Esophagus (tissue), 2 donors: ENCODE data around the gene RPL13. TPM values are rescaled to one million over a fixed set of nuclear protein-coding genes. Genes with fewer than 3 reads are reported as not detected.

Experiments
- H3K27ac ChIP-seq, 2 donors: one replicate each; pipeline ENCODE4 v1.5.1; 2013; ENCODE audit warnings: low read depth in 2 of 2, mild to moderate bottlenecking in 2 of 2, inconsistent platforms in 1 of 2, low read length in 1 of 2, moderate library complexity in 1 of 2
- H3K27me3 ChIP-seq, 2 donors: one replicate each; pipeline ENCODE4 v1.6.1; 2013; ENCODE audit warnings: low read length in 2 of 2, control low read depth in 1 of 2, mild to moderate bottlenecking in 1 of 2; ENCODE audit not compliant: insufficient read depth in 2 of 2, control insufficient read depth in 1 of 2
- H3K36me3 ChIP-seq, 2 donors: one replicate each; pipeline ENCODE4 v1.6.1; 2013; ENCODE audit warnings: low read length in 1 of 2; ENCODE audit not compliant: control insufficient read depth in 2 of 2, insufficient read depth in 2 of 2
- H3K4me1 ChIP-seq, 2 donors: one replicate each; pipeline ENCODE4 v1.6.1; 2013; ENCODE audit warnings: low read length in 1 of 2; ENCODE audit not compliant: control insufficient read depth in 2 of 2, insufficient read depth in 2 of 2
- H3K4me3 ChIP-seq, 2 donors: one replicate each; pipeline ENCODE4 v1.5.1; 2013; ENCODE audit warnings: low read length in 2 of 2, mild to moderate bottlenecking in 2 of 2, low read depth in 1 of 2, moderate library complexity in 1 of 2
- H3K9me3 ChIP-seq, 2 donors: one replicate each; pipeline ENCODE4 v1.6.1; 2013; ENCODE audit warnings: mild to moderate bottlenecking in 2 of 2, low read depth in 1 of 2, low read length in 1 of 2, moderate library complexity in 1 of 2; ENCODE audit not compliant: control insufficient read depth in 2 of 2, insufficient read depth in 1 of 2
- WGBS, 2 donors: extraction: QIAGEN DNeasy Blood & Tissue Kit; methylation state at CpG; one replicate each; pipeline ENCODE4 v1.1.7; 2013; 5-methylcytosine and 5-hydroxymethylcytosine counted together
- polyA plus RNA-seq, 2 donors: library from polyadenylated mRNA; stranded (reverse); fragments of 200-250 nt; gene quantifications; one replicate each; pipeline ENCODE4 v1.2.3, GENCODE V29; 2013
- donor health status: healthy with polysubstance abuse.
- donor health status: Bipolar disorder and iron deficiency.

Gene RPL13
- polyA plus RNA-seq, 2 donors: 4,316 to 5,851 TPM

DNA sequence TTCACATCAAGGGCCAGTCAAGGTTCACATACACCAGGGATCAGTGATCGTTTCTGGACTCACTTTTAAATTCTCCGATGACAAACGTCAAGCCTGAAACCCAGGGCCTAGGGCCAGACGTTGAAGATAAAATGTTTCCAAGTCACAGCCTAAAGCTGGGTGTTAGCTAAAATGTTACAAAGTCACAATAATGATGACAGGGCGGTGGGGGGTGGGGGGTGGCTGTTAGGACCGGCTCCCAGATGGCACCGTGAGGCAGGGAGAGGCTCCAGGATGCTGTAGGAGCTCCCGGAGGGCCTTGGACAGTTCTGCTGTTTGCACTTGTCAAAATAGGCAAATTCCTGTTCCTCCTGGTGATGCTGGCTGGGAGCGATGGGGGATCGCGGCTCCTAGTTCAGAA lies 16.4 kb upstream of the RPL13 start:
- 88 to 90% methylated on average over 11 of the region's 11 CpGs for WGBS, 2 donors
- Histone ChIP-seq H3K4me1 (no peaks in the 10 kb centered on the region), H3K36me3 (peaks cover 0 to 34% of the 10 kb centered on the region in 2 donors), H3K27me3 (no peaks in the 10 kb centered on the region), H3K9me3 (no peaks in the 10 kb centered on the region), H3K4me3 (no peak overlapping the region), H3K27ac (no peak overlapping the region)

DNA sequence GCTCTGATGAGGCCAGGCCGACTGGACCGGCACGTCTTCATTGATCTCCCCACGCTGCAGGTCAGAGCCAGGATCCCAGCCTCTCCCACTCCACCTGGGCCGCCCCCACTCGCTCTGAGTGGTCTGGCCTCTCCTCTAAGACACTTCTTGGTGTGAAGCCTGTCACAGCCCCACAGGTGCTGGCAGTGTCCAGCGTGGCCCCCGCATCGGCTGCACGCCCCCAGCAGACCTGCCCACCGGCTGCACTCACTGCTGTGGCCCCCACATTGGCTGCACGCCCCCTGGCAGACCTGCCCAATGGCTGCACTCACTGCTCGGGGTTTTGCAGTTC lies 15.8 kb upstream of the RPL13 start:
- Histone ChIP-seq H3K27ac (no peak overlapping the region), H3K4me1 (no peaks in the 10 kb centered on the region), H3K27me3 (no peaks in the 10 kb centered on the region), H3K4me3 (no peak overlapping the region), H3K36me3 (peaks cover 0 to 36% of the 10 kb centered on the region in 2 donors), H3K9me3 (no peaks in the 10 kb centered on the region)
- WGBS, 2 donors: 92 to 93% methylated on average over 13 of the region's 13 CpGs

DNA sequence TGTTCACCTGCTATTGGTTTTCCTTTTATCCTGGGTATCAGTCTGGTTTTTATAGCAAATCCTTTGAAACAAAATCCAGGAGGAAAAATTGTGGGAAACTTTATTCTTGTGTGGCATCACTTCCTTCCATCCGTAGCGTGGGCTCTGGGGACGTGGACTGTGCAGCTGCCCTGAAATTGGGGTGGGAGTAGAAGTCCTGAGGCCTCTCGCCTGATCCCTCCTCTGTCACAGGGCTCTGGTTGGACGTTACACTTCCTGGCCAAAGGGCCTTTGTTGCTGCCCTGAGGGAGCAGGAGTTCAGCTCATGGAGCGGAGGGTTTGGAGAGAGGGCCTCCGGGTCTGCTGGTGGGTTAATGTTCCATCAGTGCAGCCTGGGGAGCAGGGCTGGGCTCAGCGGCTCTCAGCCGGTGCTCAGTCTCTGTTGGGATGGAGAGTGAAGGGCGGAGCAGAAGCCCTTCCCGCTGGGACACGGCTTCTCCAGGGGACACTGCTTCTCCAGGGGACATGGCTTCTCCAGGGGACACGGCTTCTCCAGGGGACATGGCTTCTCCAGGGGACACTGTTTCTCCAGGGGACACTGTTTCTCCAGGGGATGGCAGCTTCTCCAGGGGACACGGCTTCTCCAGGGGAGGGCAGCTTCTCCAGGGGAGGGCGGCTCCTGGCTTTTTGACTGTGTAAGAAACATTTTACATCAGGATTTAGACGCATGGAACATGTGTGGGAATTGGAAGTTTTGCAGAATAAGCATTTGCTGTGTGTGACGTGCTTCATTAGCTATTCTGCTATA lies 15.2 kb upstream of the RPL13 start:
- no peak overlapping the region for H3K27ac ChIP-seq
- 84 to 90% methylated on average over 17 of the region's 17 CpGs for WGBS, 2 donors
- H3K27me3 ChIP-seq: no peaks in the 10 kb centered on the region
- no peaks in the 10 kb centered on the region for H3K9me3 ChIP-seq
- peaks cover 0 to 39% of the 10 kb centered on the region in 2 donors for H3K36me3 ChIP-seq
- H3K4me1 ChIP-seq: no peaks in the 10 kb centered on the region
- H3K4me3 ChIP-seq: no peak overlapping the region

DNA sequence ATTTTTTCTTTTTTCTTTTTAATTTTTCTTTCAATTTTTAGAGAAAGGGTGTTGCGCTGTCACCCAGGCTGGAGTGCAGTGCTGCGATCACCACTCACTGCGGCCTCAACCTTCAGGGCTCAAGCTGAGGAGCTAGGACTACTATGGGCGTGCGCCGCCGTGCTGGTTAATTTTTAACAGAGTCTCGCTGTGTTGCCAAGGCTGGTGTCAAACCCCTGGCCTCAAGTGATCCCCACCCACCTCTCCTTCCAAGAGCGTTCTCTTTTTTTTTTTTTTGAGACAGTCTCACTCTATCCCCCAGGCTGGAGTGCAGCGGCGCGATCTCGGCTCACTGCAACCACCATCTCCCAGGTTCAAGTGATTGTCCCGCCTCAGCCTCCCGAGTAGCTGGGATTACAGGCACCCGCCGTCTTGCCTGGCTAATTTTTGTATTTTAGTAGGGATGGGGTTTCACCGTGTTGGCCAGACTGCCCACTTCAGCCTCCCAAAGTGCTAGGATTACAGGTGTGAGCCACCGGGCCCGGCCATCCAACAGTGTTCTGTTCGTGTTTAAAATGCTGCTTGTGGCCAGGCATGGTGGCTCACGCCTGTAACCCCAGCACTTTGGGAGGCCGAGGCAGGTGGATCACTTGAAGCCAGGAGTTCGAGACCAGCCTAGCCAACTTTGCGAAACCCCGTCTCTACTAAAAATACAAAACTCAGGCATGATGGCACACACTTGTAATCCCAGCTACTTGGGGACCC lies 14.5 kb upstream of the RPL13 start:
- no peaks in the 10 kb centered on the region for H3K9me3 ChIP-seq
- peaks cover 2 to 44% of the 10 kb centered on the region in 2 donors for H3K36me3 ChIP-seq
- no peak overlapping the region for H3K27ac ChIP-seq
- WGBS, 2 donors: 85 to 94% methylated on average over 26 of the region's 26 CpGs
- H3K4me3 ChIP-seq: no peak overlapping the region
- no peaks in the 10 kb centered on the region for H3K4me1 ChIP-seq
- H3K27me3 ChIP-seq: no peaks in the 10 kb centered on the region

DNA sequence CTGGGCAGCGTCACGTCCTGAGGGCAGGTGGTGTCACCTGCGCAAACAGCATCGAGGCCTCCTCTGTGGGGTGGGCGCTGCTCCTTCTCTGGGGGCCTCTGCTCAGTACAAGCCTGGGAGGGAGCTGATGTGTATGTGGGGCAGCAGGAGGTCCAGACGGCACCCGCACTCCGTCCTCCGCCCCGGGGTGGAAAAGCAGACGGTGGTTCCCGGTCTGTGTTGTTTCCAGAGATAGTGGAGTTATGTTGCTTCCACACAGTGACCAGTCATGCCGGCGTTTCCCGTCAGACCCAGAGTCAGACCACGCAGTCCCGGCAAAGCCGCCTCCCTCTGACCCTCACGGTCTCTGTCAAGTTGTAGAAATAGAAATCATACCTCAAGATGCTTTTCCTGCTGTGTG lies 13.7 kb upstream of the RPL13 start:
- Histone ChIP-seq H3K36me3 (peaks cover 5 to 52% of the 10 kb centered on the region in 2 donors), H3K27me3 (no peaks in the 10 kb centered on the region), H3K4me3 (no peak overlapping the region), H3K9me3 (no peaks in the 10 kb centered on the region), H3K4me1 (peaks cover 0 to 2% of the 10 kb centered on the region in 2 donors), H3K27ac (no peak overlapping the region)
- WGBS, 2 donors: 92 to 93% methylated on average over 19 of the region's 19 CpGs

DNA sequence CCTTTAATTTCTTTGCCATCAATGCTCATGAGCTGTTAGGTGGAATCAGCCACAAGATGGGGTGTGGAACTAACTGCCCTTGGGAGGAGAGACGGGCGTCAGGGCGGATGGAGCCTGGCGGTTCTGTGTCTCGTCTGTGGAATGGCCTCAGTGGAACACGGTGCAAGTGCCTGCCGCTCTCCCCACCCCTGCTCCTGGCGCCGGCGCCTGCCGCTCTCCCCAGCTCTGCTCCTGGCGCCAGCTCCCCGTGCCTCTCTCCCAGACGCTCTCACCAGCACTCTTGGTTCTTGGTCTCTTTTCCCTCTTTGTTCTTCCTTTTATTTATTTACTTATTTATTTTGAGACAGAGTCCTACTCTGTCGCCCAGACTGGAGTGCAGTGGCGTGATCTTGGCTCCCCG lies 13.2 kb upstream of the RPL13 start:
- no peaks in the 10 kb centered on the region for H3K27me3 ChIP-seq
- peaks cover 0 to 2% of the 10 kb centered on the region in 2 donors for H3K4me1 ChIP-seq
- H3K36me3 ChIP-seq: peaks cover 5 to 53% of the 10 kb centered on the region in 2 donors
- 95% methylated on average over 17 of the region's 17 CpGs for WGBS, 2 donors
- H3K9me3 ChIP-seq: no peaks in the 10 kb centered on the region
- no peak overlapping the region for H3K27ac ChIP-seq
- H3K4me3 ChIP-seq: no peak overlapping the region

DNA sequence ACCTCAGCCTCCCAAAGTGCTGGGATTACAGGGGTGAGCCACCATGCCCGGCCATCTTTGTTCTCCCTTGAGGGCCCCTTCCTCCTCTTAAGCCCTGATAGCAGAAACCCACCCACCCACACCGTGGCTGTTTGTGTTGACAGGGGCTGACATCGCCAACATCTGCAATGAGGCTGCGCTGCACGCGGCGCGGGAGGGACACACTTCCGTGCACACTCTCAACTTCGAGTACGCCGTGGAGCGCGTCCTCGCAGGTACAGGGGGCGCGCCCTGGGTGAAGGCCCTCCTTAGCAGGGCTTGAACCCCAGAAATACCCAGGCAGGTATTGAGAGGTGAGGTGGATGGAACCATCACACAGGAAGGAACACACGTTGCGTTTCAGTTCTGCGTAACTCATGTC lies 12.6 kb upstream of the RPL13 start:
- 95 to 96% methylated on average over 20 of the region's 20 CpGs for WGBS, 2 donors
- peaks cover 5 to 59% of the 10 kb centered on the region in 2 donors for H3K36me3 ChIP-seq

DNA sequence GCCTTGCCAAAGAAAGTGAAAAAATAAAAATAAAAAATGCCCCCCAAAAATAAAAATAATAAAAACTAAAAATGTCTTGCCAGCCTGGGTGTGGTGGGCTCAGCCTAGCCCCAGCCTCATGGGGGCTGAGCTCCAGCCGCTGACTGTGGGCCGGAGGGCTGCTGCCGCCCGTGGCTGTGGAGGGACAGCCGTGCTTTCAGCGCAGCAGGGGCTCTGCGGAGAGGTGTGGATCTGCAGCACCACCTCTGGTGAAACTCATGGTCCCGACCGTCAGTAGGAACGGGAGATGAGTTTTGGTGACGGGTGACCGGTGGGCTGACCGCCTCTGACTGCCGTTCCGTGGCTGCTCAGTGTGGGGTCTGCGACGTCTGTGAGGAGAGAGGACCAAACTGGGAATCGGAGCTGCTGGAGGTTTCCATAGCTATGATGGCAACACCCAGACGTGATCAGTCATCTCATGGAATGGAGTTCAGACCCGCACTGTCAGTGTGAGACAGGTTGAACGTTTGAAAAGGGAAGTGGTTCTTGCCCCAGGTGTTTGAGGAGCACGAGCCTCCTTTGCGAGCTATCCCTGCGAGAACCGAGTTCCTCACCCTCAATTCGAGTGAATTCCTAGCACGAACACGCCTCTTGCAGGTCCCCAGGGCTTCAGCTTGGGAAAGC lies 12.0 kb upstream of the RPL13 start:
- Histone ChIP-seq H3K4me1 (peaks cover 0 to 2% of the 10 kb centered on the region in 2 donors), H3K4me3 (no peak overlapping the region), H3K27me3 (no peaks in the 10 kb centered on the region), H3K36me3 (peaks cover 10 to 63% of the 10 kb centered on the region in 2 donors), H3K9me3 (no peaks in the 10 kb centered on the region), H3K27ac (no peak overlapping the region)
- 88 to 90% methylated on average over 28 of the region's 28 CpGs for WGBS, 2 donors

More for the DNA sequence above, 12.6 kb upstream of the RPL13 start:
- no peaks in the 10 kb centered on the region for H3K9me3 ChIP-seq
- H3K4me3 ChIP-seq: no peak overlapping the region
- no peaks in the 10 kb centered on the region for H3K27me3 ChIP-seq
- H3K4me1 ChIP-seq: peaks cover 0 to 2% of the 10 kb centered on the region in 2 donors
- no peak overlapping the region for H3K27ac ChIP-seq

DNA sequence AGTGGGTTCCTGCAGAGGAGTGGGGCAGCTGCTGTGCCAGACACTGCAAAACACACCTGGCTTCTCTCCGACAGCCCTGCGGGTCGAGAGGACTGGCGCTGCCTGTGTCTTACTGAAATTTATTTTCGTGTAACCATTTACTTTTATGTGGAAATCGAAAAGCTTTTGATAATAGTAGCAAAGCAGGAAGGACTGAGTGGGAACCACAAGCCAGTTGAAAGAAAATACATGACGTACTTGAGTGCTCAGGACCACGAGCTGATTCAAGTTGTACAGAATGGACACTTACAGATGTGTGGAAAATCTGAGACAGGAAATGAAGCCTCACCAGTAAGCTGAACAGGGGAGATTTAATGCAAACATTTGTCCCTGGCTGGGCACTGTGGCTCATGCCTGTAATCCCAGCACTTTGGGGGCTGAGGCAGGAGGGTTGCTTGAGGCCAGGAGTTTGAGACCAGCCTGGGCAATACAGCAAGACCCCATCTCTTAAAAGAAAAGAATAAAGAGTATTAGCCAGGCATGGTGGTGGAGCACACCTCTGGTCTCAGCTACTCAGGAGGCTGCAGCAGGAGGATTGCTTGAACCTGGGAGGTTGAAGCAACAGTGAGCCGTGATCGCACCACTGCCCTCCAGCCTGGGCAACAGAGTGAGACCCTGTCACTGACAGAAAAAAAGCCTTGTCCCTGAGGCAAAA lies 11.3 kb upstream of the RPL13 start:
- peaks cover 0 to 2% of the 10 kb centered on the region in 2 donors for H3K4me1 ChIP-seq
- no peak overlapping the region for H3K4me3 ChIP-seq
- H3K9me3 ChIP-seq: no peaks in the 10 kb centered on the region
- H3K36me3 ChIP-seq: peaks cover 10 to 66% of the 10 kb centered on the region in 2 donors
- H3K27me3 ChIP-seq: no peaks in the 10 kb centered on the region
- 87 to 92% methylated on average over 10 of the region's 10 CpGs for WGBS, 2 donors
- no peak overlapping the region for H3K27ac ChIP-seq
